ENCODE results near the gene TMEM109.

- TF ChIP-seq, protein P1, sequence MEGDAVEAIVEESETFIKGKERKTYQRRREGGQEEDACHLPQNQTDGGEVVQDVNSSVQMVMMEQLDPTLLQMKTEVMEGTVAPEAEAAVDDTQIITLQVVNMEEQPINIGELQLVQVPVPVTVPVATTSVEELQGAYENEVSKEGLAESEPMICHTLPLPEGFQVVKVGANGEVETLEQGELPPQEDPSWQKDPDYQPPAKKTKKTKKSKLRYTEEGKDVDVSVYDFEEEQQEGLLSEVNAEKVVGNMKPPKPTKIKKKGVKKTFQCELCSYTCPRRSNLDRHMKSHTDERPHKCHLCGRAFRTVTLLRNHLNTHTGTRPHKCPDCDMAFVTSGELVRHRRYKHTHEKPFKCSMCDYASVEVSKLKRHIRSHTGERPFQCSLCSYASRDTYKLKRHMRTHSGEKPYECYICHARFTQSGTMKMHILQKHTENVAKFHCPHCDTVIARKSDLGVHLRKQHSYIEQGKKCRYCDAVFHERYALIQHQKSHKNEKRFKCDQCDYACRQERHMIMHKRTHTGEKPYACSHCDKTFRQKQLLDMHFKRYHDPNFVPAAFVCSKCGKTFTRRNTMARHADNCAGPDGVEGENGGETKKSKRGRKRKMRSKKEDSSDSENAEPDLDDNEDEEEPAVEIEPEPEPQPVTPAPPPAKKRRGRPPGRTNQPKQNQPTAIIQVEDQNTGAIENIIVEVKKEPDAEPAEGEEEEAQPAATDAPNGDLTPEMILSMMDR (IDR thresholded peaks at IDR 0.05 in 2 of 3, conservative IDR thresholded peaks at IDR 0.05 in 1 of 3; ENCODE audit: insufficient read depth in 2 of 3, low read depth in 1 of 3, low read length in 3 of 3): no peak
- TF ChIP-seq HDAC6 (IDR thresholded peaks at IDR 0.05; ENCODE audit: low read depth, low read length): no peak
- TF ChIP-seq FOXK1 (CRISPR knock-in tag; IDR thresholded peaks at IDR 0.05; ENCODE audit: borderline replicate concordance): no peak
Measured at GRCh38 chr11:60889869-60890311, 24.1 kb upstream of the TMEM109 start.

All from K562 (cell line).